ENCODE results near the gene HSF2BP.
"Not testable (repeated sequence)": the region's sequence is repeated elsewhere in the genome, so short reads cannot be mapped to it uniquely, and the experiment has no call there.

GRCh38 chr21:43595769-43596168, 63.5 kb downstream of the HSF2BP start:
- not testable (repeated sequence) for TF ChIP-seq POLR2A (IDR thresholded peaks at IDR 0.05; ENCODE audit: control extremely low read depth in 1 of 2, low read depth in 2 of 2, low read length in 2 of 2); SUZ12 (IDR thresholded peaks at IDR 0.05; ENCODE audit: low read length); EP300 (IDR thresholded peaks at IDR 0.05; ENCODE audit: borderline replicate concordance in 1 of 2, low read depth in 2 of 2, low read length in 2 of 2)
- TF ChIP-seq, protein P1, sequence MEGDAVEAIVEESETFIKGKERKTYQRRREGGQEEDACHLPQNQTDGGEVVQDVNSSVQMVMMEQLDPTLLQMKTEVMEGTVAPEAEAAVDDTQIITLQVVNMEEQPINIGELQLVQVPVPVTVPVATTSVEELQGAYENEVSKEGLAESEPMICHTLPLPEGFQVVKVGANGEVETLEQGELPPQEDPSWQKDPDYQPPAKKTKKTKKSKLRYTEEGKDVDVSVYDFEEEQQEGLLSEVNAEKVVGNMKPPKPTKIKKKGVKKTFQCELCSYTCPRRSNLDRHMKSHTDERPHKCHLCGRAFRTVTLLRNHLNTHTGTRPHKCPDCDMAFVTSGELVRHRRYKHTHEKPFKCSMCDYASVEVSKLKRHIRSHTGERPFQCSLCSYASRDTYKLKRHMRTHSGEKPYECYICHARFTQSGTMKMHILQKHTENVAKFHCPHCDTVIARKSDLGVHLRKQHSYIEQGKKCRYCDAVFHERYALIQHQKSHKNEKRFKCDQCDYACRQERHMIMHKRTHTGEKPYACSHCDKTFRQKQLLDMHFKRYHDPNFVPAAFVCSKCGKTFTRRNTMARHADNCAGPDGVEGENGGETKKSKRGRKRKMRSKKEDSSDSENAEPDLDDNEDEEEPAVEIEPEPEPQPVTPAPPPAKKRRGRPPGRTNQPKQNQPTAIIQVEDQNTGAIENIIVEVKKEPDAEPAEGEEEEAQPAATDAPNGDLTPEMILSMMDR (IDR thresholded peaks at IDR 0.05; ENCODE audit: control extremely low read depth in 1 of 3, insufficient read depth in 1 of 3, low read depth in 1 of 3, low read length in 3 of 3) = not testable (repeated sequence)
